GM13977 (cell line): ENCODE data around the gene MBD3L1.

ENCODE experiments used
- DNase-seq: peaks from one replicate; pipeline ENCODE4 v3.0.0; 2012; ENCODE audit warnings: low spot score
- in situ Hi-C: fragments of 300-500 bp; cut with MboI; formaldehyde crosslinking; loops from one replicate; pipeline ENCODE4 v1.12.0; 2022; ENCODE audit warnings: low sequenced_read_pairs, low pct_unique_long_range_greater_than_20kb, mixed read lengths, inconsistent platforms; ENCODE audit not compliant: unreplicated experiment
- TF ChIP-seq, protein P1 (sequence below): IDR thresholded peaks from 2 replicates; pipeline ENCODE4 v1.5.1; 2012; ENCODE audit warnings: mild to moderate bottlenecking, control low read depth; ENCODE audit not compliant: insufficient read depth; ENCODE audit errors: extremely low read depth, missing control alignments

Gene MBD3L1

DNA sequence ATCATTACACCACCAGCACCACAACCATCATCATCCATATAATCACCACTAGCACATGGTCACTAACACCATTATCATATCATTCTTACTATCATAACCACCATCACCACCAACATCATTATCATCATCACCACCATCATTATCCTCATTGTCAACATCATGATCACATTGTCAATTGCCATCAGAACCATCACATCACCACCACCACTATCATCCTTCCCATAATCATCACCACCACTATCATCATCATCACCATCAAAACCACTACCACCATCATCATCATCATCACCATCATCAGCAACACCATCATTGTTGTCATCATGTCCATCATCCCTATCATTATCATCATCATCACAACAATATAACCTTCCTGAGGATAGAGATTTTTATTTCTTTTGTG lies 58.1 kb downstream of the MBD3L1 start:
- in situ Hi-C loops = no loop called here
- DNase-seq = no peak
- TF ChIP-seq, protein P1, sequence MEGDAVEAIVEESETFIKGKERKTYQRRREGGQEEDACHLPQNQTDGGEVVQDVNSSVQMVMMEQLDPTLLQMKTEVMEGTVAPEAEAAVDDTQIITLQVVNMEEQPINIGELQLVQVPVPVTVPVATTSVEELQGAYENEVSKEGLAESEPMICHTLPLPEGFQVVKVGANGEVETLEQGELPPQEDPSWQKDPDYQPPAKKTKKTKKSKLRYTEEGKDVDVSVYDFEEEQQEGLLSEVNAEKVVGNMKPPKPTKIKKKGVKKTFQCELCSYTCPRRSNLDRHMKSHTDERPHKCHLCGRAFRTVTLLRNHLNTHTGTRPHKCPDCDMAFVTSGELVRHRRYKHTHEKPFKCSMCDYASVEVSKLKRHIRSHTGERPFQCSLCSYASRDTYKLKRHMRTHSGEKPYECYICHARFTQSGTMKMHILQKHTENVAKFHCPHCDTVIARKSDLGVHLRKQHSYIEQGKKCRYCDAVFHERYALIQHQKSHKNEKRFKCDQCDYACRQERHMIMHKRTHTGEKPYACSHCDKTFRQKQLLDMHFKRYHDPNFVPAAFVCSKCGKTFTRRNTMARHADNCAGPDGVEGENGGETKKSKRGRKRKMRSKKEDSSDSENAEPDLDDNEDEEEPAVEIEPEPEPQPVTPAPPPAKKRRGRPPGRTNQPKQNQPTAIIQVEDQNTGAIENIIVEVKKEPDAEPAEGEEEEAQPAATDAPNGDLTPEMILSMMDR = no peak
